Activated T-cell treated with anti-CD3 and anti-CD28 coated beads, Interleukin-2, amount 50 U/mL, for 4 hours (primary cell): ENCODE results near the gene CAPN9. TPM values are rescaled to one million over a fixed set of nuclear protein-coding genes. Genes with fewer than 3 reads are reported as not detected.
"Not testable (repeated sequence)": the region's sequence is repeated elsewhere in the genome, so short reads cannot be mapped to it uniquely, and the experiment has no call there.

Source experiments
- ATAC-seq, 2 donors: fragments of 200-7000 bp; cut with Tn5 transposase; one replicate each; pipeline ENCODE4 v1.10.0; 2021
- DNase-seq: peaks from one replicate; pipeline ENCODE4 v3.0.0-alpha.2; 2020
- H3K27me3 Mint-ChIP-seq: one replicate; pipeline ENCODE4 v1.8.0; 2021; ENCODE audit warnings: low read depth, mixed read lengths
- H3K36me3 Mint-ChIP-seq: one replicate; pipeline ENCODE4 v1.8.0; 2022; ENCODE audit warnings: mixed read lengths; ENCODE audit not compliant: insufficient read depth
- H3K4me1 Mint-ChIP-seq: one replicate; pipeline ENCODE4 v1.8.0; 2021; ENCODE audit warnings: low read depth, mixed read lengths
- H3K4me3 Mint-ChIP-seq: one replicate; pipeline ENCODE4 v1.8.0; 2021; ENCODE audit warnings: mild to moderate bottlenecking, moderate library complexity, mixed read lengths
- H3K9me3 Mint-ChIP-seq: one replicate; pipeline ENCODE4 v1.8.0; 2021; ENCODE audit warnings: mixed read lengths
- total RNA-seq, 3 donors: library from RNA; stranded (reverse); gene quantifications; one replicate each; pipeline ENCODE4 v1.2.1, GENCODE V29; 2021

The CAPN9 gene
- total RNA-seq: not detected

DNA sequence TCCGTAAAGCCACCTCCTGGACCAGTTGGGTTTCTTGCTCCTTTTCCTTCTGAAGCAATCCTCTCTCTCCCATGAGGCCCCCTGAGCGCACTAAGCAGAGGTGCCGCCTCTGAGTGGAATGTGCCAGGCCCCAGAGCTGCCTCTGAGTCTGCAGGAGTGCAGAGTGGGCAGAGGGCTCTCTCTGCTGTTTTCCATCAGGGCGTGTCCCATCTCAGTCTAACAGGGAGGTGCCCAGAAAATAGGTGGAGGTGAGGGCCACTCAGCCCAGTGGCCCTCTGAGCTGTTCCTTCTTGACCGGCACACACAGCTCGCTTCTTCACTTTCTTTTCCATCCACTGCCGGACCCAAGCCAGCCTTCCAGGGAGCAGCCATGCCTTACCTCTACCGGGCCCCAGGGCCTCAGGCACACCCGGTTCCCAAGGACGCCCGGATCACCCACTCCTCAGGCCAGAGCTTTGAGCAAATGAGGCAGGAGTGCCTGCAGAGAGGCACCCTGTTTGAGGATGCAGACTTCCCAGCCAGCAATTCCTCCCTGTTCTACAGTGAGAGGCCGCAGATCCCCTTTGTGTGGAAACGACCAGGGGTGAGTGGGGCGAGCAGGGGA lies at the start of gene CAPN9:
CAPN9 (plus strand) TSS at position 262 of the 604 bp plus-strand sequence; CDS start at position 371, 109 bp downstream.
- H3K9me3 Mint-ChIP-seq: no peaks in the 10 kb centered on the region
- peaks cover 8% of the 10 kb centered on the region for H3K27me3 Mint-ChIP-seq
- H3K36me3 Mint-ChIP-seq: no peaks in the 10 kb centered on the region
- no peak for ATAC-seq
- no peak within 1 kb of the TSS for H3K4me3 Mint-ChIP-seq
- no peaks in the 10 kb centered on the region for H3K4me1 Mint-ChIP-seq
- DNase-seq: no peak

DNA sequence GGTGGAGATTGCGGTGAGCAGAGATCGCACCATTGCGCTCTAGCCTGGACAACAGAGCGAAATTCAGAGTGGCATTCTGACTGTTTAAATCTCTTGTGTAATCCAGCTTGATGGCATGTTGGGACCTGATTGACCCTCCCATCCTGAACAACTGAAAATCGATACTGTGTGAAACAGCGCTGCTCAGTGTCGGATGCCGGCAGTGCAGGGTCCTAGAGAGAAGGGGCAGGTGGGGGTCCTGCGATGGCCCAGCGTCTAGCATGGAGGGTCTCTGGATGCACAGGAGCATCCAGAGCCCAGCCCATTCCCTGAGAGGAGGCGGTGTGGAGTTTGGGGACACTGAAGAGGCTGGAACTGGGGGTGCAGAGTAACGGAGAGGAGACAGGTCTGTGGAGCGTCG lies 49.1 kb upstream of the CAPN9 start:
- no peaks in the 10 kb centered on the region for H3K4me1 Mint-ChIP-seq
- H3K9me3 Mint-ChIP-seq: no peaks in the 10 kb centered on the region
- ATAC-seq: no peak
- peaks cover 2% of the 10 kb centered on the region for H3K27me3 Mint-ChIP-seq
- no peak for DNase-seq
- peaks cover 5% of the 10 kb centered on the region for H3K36me3 Mint-ChIP-seq
- no peak overlapping the region for H3K4me3 Mint-ChIP-seq

DNA sequence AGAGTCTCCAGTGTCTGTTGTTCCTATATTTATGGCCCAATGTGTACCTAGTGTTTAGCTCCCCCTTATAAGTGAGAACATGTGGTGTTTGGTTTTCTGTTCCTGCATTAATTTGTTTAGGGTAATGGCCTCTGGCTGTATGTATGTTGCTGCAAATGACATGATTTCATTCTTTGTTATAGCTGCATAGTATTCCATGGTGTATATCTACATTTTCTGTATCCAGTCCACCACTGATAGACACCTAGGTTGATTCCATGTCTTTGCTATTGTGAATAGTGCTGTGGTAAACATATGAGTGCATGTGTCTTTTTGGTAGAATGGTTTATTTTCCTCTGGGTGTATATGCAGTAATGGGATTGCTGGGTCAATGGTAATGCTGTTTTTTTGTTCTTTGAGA lies 48.2 kb upstream of the CAPN9 start:
- H3K27me3 Mint-ChIP-seq, H3K9me3 Mint-ChIP-seq, H3K4me1 Mint-ChIP-seq, H3K36me3 Mint-ChIP-seq, DNase-seq, ATAC-seq, H3K4me3 Mint-ChIP-seq: not testable (repeated sequence)

- Mint-ChIP-seq H3K4me3 (no peak overlapping the region), H3K36me3 (no peaks in the 10 kb centered on the region), H3K9me3 (no peaks in the 10 kb centered on the region), H3K27me3 (peaks cover 2% of the 10 kb centered on the region), H3K4me1 (no peaks in the 10 kb centered on the region)
- ATAC-seq (no peak), DNase-seq (no peak)
These were observed 47.5 kb upstream of the CAPN9 start for GRCh38 chr1:230699716-230700115.

DNA sequence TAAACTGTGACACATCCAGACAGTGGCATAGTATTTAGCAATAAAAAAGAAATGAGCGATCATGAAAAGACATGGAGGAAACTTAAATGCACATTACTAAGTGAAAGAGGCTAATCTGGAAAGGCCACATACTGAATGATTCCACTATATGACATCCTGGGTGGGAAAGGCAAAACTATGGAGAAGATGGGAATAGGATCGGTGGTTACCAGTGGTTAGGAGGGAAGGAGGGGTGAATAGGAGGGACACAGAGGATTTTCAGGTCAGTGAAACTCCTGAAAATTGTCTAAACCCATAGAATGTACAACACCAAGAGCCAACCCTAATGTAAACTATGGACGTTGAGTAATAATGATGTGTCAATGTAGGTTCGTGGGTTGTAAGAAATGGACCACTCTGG lies 47.1 kb upstream of the CAPN9 start:
- Mint-ChIP-seq H3K4me1 (no peaks in the 10 kb centered on the region), H3K9me3 (no peaks in the 10 kb centered on the region), H3K36me3 (no peaks in the 10 kb centered on the region), H3K27me3 (peaks cover 2% of the 10 kb centered on the region), H3K4me3 (no peak overlapping the region)
- ATAC-seq (no peak), DNase-seq (no peak)

GRCh38 chr1:230701434-230701833 lies 45.8 kb upstream of the CAPN9 start:
- H3K36me3 Mint-ChIP-seq: no peaks in the 10 kb centered on the region
- ATAC-seq (no peak), DNase-seq (no peak)

GRCh38 chr1:230701895-230702768 lies 45.1 kb upstream of the CAPN9 start:
- Mint-ChIP-seq H3K36me3 (no peaks in the 10 kb centered on the region), H3K4me3 (no peak overlapping the region), H3K4me1 (no peaks in the 10 kb centered on the region), H3K27me3 (peaks cover 2% of the 10 kb centered on the region), H3K9me3 (no peaks in the 10 kb centered on the region)
- ATAC-seq: no peak
- DNase-seq: no peak

More at GRCh38 chr1:230701434-230701833, 45.8 kb upstream of the CAPN9 start:
- H3K9me3 Mint-ChIP-seq: no peaks in the 10 kb centered on the region
- H3K27me3 Mint-ChIP-seq: peaks cover 2% of the 10 kb centered on the region
- H3K4me3 Mint-ChIP-seq: no peak overlapping the region
- no peaks in the 10 kb centered on the region for H3K4me1 Mint-ChIP-seq

GRCh38 chr1:230702934-230703678 lies 44.1 kb upstream of the CAPN9 start:
- Mint-ChIP-seq H3K9me3 (no peaks in the 10 kb centered on the region), H3K4me3 (no peak overlapping the region), H3K27me3 (peaks cover 2% of the 10 kb centered on the region), H3K36me3 (no peaks in the 10 kb centered on the region), H3K4me1 (no peaks in the 10 kb centered on the region)
- ATAC-seq (no peak), DNase-seq (no peak)

DNA sequence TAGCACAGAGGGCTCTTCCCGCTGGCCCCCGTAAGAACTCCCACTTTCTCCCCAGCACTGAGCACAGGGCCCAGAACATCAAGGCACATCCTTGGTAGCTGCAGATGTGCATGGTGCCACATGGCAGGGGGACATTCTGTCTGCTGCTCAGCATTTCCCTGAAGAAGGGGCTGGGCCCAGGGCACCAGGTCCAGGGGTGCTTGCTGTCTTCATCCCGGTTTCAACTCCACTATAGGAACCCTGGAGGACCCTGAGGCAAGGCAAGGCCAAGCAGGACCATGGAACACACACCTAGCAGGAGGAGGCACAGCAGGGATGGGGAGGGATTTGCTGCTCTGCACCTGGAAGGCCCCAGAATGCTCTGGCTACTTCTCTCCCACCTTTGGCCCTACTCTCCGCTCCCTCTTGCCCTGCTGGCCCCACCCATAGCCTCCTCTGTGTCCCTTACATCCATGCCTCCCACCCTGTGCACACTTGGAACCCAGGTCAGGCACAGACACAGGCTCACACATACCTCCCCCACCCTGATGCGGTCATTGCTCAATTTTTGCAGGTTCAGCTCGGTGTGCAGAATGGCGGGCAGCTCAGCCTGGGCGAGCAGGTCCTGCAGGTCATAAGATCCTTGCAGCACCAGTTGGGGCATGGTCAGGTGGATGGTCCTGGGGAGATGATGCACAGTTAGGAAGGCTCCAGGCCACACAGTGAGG lies 43.4 kb upstream of the CAPN9 start:
- Mint-ChIP-seq H3K27me3 (peaks cover 4% of the 10 kb centered on the region), H3K9me3 (no peaks in the 10 kb centered on the region), H3K36me3 (no peaks in the 10 kb centered on the region), H3K4me3 (no peak overlapping the region), H3K4me1 (no peaks in the 10 kb centered on the region)
- DNase-seq (no peak), ATAC-seq (no peak)

- no peak overlapping the region for H3K4me3 Mint-ChIP-seq
- ATAC-seq: no peak
- DNase-seq: no peak
These were observed 42.4 kb upstream of the CAPN9 start for GRCh38 chr1:230704830-230705229.

DNA sequence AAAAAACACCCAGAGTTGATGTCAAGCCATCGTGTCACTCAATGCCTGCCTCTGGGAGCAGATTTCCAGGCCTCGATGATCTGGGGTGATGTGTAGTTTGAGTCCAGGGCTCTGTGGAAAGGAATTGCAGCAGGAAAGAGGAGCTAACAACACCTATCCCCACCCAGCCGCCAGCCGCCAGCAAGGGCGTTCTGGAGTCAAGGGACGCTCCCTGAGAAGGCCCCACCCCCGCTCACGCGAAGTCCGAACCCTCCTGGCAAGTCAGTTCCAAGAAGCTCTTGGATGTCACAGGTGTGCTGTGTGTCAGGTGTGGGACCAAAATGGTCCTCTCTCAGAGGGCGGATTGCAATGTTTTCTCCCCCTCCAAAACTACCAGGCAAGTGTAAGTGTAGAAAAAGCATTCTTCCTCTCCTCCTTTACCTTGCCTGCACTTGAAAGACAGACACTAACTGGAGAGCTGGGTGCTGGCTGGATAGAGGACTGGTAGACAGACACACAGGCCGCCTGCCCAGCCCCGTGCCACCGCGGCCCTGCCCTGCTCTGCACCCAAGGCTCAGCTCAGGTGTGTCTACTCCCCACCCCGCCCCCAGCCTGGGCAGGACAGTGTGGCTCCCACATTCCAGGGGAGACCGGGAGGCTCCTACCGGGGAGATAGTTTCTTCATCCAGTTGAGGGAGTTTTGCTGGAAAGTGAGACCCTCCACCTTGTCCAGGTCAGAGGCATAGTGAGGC lies 41.7 kb upstream of the CAPN9 start:
- no peak for DNase-seq
- no peak for ATAC-seq
- Mint-ChIP-seq H3K9me3 (no peaks in the 10 kb centered on the region), H3K36me3 (no peaks in the 10 kb centered on the region), H3K4me1 (no peaks in the 10 kb centered on the region), H3K4me3 (no peak overlapping the region), H3K27me3 (peaks cover 6% of the 10 kb centered on the region)

More at GRCh38 chr1:230704830-230705229, 42.4 kb upstream of the CAPN9 start:
- Mint-ChIP-seq H3K9me3 (no peaks in the 10 kb centered on the region), H3K4me1 (no peaks in the 10 kb centered on the region), H3K36me3 (no peaks in the 10 kb centered on the region), H3K27me3 (peaks cover 6% of the 10 kb centered on the region)

DNA sequence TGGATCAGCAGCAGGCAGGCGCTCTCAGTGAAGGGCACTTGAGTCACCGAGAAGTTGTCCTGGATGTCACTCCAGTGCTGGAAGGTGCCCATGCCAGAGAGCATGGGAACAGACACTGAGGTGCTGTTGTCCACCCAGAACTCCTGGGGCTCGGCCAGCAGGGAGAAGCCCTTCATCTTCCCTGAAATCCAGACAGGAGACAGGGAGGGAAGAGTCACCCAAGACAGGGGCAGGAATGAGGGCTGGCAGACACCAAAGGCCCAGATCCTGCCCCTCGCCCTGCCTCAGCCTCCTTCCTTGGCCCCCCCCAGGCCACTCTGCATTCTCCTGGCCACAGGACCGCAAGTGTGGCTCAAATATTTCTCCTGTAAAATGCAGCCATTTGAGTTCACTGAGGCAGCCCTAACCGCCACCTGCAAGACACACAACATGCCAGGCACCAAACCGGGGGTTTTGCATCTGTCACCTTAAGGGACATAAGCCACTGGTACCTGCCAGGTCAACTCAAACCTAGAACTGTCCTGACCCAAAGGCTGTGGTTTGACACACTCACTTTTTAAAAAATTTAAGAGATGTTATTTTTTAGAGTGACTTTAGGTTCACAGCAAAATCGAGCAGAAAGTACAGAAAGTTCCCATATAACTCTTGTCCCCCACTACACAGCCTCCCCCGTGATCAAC lies 41.0 kb upstream of the CAPN9 start:
- Mint-ChIP-seq H3K4me3 (no peak overlapping the region), H3K9me3 (no peaks in the 10 kb centered on the region), H3K27me3 (peaks cover 6% of the 10 kb centered on the region), H3K4me1 (no peaks in the 10 kb centered on the region), H3K36me3 (no peaks in the 10 kb centered on the region)
- DNase-seq: no peak
- no peak for ATAC-seq
